Stomach smooth muscle (tissue), 2 donors: Measurements from ENCODE around the gene HELB.

Experiments
- H3K27ac ChIP-seq: one replicate; pipeline ENCODE4 v1.7.0; 2013; ENCODE audit warnings: mild to moderate bottlenecking, low read length, inconsistent platforms
- H3K27me3 ChIP-seq, 2 donors: one replicate each; pipeline ENCODE4 v1.7.0; 2013; ENCODE audit warnings: low read length in 2 of 2; ENCODE audit not compliant: insufficient read depth in 2 of 2, control insufficient read depth in 1 of 2
- H3K36me3 ChIP-seq, 2 donors: one replicate each; pipeline ENCODE4 v1.7.0; 2013; ENCODE audit warnings: low read length in 2 of 2; ENCODE audit not compliant: control insufficient read depth in 2 of 2, insufficient read depth in 2 of 2
- H3K4me1 ChIP-seq: one replicate; pipeline ENCODE4 v1.7.0; 2013; ENCODE audit warnings: low read length; ENCODE audit not compliant: control insufficient read depth, insufficient read depth
- H3K4me3 ChIP-seq, 2 donors: one replicate each; pipeline ENCODE4 v1.7.0; 2013; ENCODE audit warnings: low read length in 2 of 2
- H3K9ac ChIP-seq, 2 donors: one replicate each; pipeline ENCODE4 v1.7.0; 2013; ENCODE audit warnings: low read length in 2 of 2, mild to moderate bottlenecking in 1 of 2
- H3K9me3 ChIP-seq, 2 donors: one replicate each; pipeline ENCODE4 v1.7.0; 2013; ENCODE audit warnings: low read length in 2 of 2; ENCODE audit not compliant: control insufficient read depth in 2 of 2
- donor health status: healthy.
- donor health status: Pancreatic carcinoma.

HELB gene

GRCh38 chr12:66331016-66331415 is 28.7 kb downstream of the HELB start:
- no peaks in the 10 kb centered on the region for H3K27me3 ChIP-seq
- no peak overlapping the region for H3K4me3 ChIP-seq
- no peaks in the 10 kb centered on the region for H3K4me1 ChIP-seq
- no peaks in the 10 kb centered on the region for H3K9me3 ChIP-seq
- no peak overlapping the region for H3K27ac ChIP-seq
- no peak overlapping the region for H3K9ac ChIP-seq
- H3K36me3 ChIP-seq, result peaks cover 3 to 10% of the 10 kb centered on the region in 2 donors

- no peak overlapping the region for H3K9ac ChIP-seq
- H3K4me1 ChIP-seq, result no peaks in the 10 kb centered on the region
- H3K4me3 ChIP-seq, result no peak overlapping the region
- no peak overlapping the region for H3K27ac ChIP-seq
- H3K27me3 ChIP-seq, result no peaks in the 10 kb centered on the region
- no peaks in the 10 kb centered on the region for H3K9me3 ChIP-seq
- H3K36me3 ChIP-seq, result peaks cover 3 to 10% of the 10 kb centered on the region in 2 donors
Observed at GRCh38 chr12:66331814-66332213, 29.5 kb downstream of the HELB start.

GRCh38 chr12:66335746-66336145 is 33.5 kb downstream of the HELB start:
- peaks cover 5 to 13% of the 10 kb centered on the region in 2 donors for H3K36me3 ChIP-seq
- no peak overlapping the region for H3K9ac ChIP-seq
- H3K4me1 ChIP-seq, result no peaks in the 10 kb centered on the region
- H3K27ac ChIP-seq, result no peak overlapping the region
- H3K9me3 ChIP-seq, result peaks cover 0 to 2% of the 10 kb centered on the region in 2 donors
- H3K4me3 ChIP-seq, result no peak overlapping the region
- H3K27me3 ChIP-seq, result no peaks in the 10 kb centered on the region

GRCh38 chr12:66337381-66338010 is 35.2 kb downstream of the HELB start:
- Histone ChIP-seq H3K9me3 (peaks cover 0 to 12% of the 10 kb centered on the region in 2 donors), H3K27me3 (no peaks in the 10 kb centered on the region), H3K4me1 (no peaks in the 10 kb centered on the region), H3K9ac (no peak overlapping the region), H3K27ac (no peak overlapping the region), H3K36me3 (peaks cover 2 to 11% of the 10 kb centered on the region in 2 donors), H3K4me3 (no peak overlapping the region)

- Histone ChIP-seq H3K27me3 (no peaks in the 10 kb centered on the region), H3K4me1 (no peaks in the 10 kb centered on the region), H3K36me3 (peaks cover 2 to 11% of the 10 kb centered on the region in 2 donors), H3K9ac (no peak overlapping the region), H3K27ac (no peak overlapping the region), H3K4me3 (no peak overlapping the region), H3K9me3 (peaks cover 0 to 12% of the 10 kb centered on the region in 2 donors)
Observed at GRCh38 chr12:66340131-66340530, 37.8 kb downstream of the HELB start.

GRCh38 chr12:66341126-66341525 is 38.8 kb downstream of the HELB start:
- H3K4me1 ChIP-seq, result no peaks in the 10 kb centered on the region
- no peaks in the 10 kb centered on the region for H3K27me3 ChIP-seq
- H3K9me3 ChIP-seq, result peaks cover 0 to 12% of the 10 kb centered on the region in 2 donors
- H3K36me3 ChIP-seq, result peaks cover 2 to 11% of the 10 kb centered on the region in 2 donors
- H3K4me3 ChIP-seq, result no peak overlapping the region
- no peak overlapping the region for H3K9ac ChIP-seq
- H3K27ac ChIP-seq, result no peak overlapping the region

- Histone ChIP-seq H3K36me3 (peaks cover 2 to 5% of the 10 kb centered on the region in 2 donors), H3K4me1 (no peaks in the 10 kb centered on the region), H3K27ac (no peak overlapping the region), H3K9ac (no peak overlapping the region), H3K27me3 (no peaks in the 10 kb centered on the region), H3K4me3 (no peak overlapping the region), H3K9me3 (peaks cover 0 to 12% of the 10 kb centered on the region in 2 donors)
Observed at GRCh38 chr12:66345212-66345611, 42.9 kb downstream of the HELB start.

- Histone ChIP-seq H3K4me1 (no peaks in the 10 kb centered on the region), H3K9me3 (peaks cover 0 to 9% of the 10 kb centered on the region in 2 donors), H3K27ac (no peak overlapping the region), H3K36me3 (peaks cover 2 to 4% of the 10 kb centered on the region in 2 donors), H3K9ac (no peak overlapping the region), H3K27me3 (no peaks in the 10 kb centered on the region), H3K4me3 (no peak overlapping the region)
Observed at GRCh38 chr12:66345956-66346355, 43.7 kb downstream of the HELB start.

GRCh38 chr12:66351301-66351700 is 49.0 kb downstream of the HELB start:
- no peaks in the 10 kb centered on the region for H3K9me3 ChIP-seq
- peaks cover 0 to 2% of the 10 kb centered on the region in 2 donors for H3K36me3 ChIP-seq
- no peak overlapping the region for H3K4me3 ChIP-seq
- no peak overlapping the region for H3K9ac ChIP-seq
- H3K27me3 ChIP-seq, result no peaks in the 10 kb centered on the region
- no peak overlapping the region for H3K27ac ChIP-seq
- H3K4me1 ChIP-seq, result no peaks in the 10 kb centered on the region

GRCh38 chr12:66352197-66352596 is 49.9 kb downstream of the HELB start:
- no peaks in the 10 kb centered on the region for H3K9me3 ChIP-seq
- no peak overlapping the region for H3K4me3 ChIP-seq
- no peaks in the 10 kb centered on the region for H3K4me1 ChIP-seq
- peaks cover 0 to 2% of the 10 kb centered on the region in 2 donors for H3K36me3 ChIP-seq
- H3K9ac ChIP-seq, result no peak overlapping the region
- no peaks in the 10 kb centered on the region for H3K27me3 ChIP-seq
- no peak overlapping the region for H3K27ac ChIP-seq

GRCh38 chr12:66352899-66353298 is 50.6 kb downstream of the HELB start:
- H3K27ac ChIP-seq, result no peak overlapping the region

More at GRCh38 chr12:66352899-66353298, 50.6 kb downstream of the HELB start:
- Histone ChIP-seq H3K4me1 (no peaks in the 10 kb centered on the region), H3K4me3 (no peak overlapping the region), H3K9me3 (no peaks in the 10 kb centered on the region), H3K9ac (no peak overlapping the region), H3K27me3 (no peaks in the 10 kb centered on the region), H3K36me3 (peaks cover 0 to 2% of the 10 kb centered on the region in 2 donors)
